ENCODE results near the gene CMPK1.

- TF ChIP-seq, protein P1, sequence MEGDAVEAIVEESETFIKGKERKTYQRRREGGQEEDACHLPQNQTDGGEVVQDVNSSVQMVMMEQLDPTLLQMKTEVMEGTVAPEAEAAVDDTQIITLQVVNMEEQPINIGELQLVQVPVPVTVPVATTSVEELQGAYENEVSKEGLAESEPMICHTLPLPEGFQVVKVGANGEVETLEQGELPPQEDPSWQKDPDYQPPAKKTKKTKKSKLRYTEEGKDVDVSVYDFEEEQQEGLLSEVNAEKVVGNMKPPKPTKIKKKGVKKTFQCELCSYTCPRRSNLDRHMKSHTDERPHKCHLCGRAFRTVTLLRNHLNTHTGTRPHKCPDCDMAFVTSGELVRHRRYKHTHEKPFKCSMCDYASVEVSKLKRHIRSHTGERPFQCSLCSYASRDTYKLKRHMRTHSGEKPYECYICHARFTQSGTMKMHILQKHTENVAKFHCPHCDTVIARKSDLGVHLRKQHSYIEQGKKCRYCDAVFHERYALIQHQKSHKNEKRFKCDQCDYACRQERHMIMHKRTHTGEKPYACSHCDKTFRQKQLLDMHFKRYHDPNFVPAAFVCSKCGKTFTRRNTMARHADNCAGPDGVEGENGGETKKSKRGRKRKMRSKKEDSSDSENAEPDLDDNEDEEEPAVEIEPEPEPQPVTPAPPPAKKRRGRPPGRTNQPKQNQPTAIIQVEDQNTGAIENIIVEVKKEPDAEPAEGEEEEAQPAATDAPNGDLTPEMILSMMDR (IDR thresholded peaks at IDR 0.05), result no peak
- TF ChIP-seq EP300 (IDR thresholded peaks at IDR 0.05), result no peak
Observed at GRCh38 chr1:47323599-47324031, 10.0 kb upstream of the CMPK1 start.
